Choroid plexus epithelial cell (primary cell): ENCODE measurements around the gene COL16A1.
"Not testable (repeated sequence)": the region's sequence is repeated elsewhere in the genome, so short reads cannot be mapped to it uniquely, and the experiment has no call there.

ENCODE experiments used
- DNase-seq: peaks from one replicate; pipeline ENCODE4 v3.0.0-alpha.2; 2010; ENCODE audit warnings: low read depth
- H3K4me3 ChIP-seq: 2 replicates; pipeline ENCODE4 v1.5.1; 2011; ENCODE audit warnings: low read depth, mild to moderate bottlenecking, control low read depth, low read length, moderate library complexity
- TF ChIP-seq, protein P1 (sequence below): conservative IDR thresholded peaks from 2 replicates; pipeline ENCODE4 v1.5.1; 2011; ENCODE audit warnings: low read depth, mild to moderate bottlenecking, control low read depth, inconsistent platforms, low read length, moderate library complexity

COL16A1 gene

DNA sequence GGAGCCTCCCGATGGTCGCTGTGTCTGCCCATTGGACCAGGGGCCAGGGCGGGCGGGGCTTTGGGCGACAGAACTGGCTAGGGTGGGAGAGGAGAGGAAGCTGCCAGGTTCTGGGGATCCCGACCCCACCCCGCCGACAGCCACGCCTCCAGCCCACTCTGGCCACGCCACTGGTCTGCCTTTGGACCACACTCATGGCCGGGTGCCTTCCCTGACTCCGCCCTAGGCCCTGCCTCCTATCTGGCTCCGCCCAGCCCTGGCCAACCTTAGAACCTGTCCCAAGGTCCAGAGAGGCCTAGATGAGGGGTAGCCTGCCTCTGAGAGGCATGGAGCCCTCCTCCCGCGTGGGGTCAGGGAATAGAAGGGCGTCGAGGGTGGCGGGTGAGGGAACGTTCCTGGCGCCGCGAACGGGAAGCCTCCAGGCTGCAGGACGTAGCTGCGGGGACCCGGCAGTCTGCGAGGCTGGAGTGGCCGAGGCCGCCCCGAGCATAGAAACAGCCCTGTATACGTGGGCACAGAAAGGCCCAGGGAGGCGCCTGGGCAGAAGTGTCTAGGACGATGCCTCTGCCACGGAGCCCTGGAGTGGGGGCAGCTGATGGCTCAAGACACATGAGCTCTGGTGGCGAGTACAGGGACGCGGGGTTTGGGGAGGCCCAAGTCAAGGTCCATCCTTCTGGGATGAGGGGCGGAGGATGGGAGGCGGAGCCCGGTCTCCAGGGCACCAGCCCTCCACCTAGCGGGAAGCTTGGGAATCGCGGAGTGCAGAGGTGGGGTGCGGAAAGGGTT is 11.5 kb upstream of the COL16A1 start:
- H3K4me3 ChIP-seq: peak overlapping the region; percentile 56
- DNase-seq: peak; percentile 92
- TF ChIP-seq, protein P1, sequence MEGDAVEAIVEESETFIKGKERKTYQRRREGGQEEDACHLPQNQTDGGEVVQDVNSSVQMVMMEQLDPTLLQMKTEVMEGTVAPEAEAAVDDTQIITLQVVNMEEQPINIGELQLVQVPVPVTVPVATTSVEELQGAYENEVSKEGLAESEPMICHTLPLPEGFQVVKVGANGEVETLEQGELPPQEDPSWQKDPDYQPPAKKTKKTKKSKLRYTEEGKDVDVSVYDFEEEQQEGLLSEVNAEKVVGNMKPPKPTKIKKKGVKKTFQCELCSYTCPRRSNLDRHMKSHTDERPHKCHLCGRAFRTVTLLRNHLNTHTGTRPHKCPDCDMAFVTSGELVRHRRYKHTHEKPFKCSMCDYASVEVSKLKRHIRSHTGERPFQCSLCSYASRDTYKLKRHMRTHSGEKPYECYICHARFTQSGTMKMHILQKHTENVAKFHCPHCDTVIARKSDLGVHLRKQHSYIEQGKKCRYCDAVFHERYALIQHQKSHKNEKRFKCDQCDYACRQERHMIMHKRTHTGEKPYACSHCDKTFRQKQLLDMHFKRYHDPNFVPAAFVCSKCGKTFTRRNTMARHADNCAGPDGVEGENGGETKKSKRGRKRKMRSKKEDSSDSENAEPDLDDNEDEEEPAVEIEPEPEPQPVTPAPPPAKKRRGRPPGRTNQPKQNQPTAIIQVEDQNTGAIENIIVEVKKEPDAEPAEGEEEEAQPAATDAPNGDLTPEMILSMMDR: peak; percentile 88

DNA sequence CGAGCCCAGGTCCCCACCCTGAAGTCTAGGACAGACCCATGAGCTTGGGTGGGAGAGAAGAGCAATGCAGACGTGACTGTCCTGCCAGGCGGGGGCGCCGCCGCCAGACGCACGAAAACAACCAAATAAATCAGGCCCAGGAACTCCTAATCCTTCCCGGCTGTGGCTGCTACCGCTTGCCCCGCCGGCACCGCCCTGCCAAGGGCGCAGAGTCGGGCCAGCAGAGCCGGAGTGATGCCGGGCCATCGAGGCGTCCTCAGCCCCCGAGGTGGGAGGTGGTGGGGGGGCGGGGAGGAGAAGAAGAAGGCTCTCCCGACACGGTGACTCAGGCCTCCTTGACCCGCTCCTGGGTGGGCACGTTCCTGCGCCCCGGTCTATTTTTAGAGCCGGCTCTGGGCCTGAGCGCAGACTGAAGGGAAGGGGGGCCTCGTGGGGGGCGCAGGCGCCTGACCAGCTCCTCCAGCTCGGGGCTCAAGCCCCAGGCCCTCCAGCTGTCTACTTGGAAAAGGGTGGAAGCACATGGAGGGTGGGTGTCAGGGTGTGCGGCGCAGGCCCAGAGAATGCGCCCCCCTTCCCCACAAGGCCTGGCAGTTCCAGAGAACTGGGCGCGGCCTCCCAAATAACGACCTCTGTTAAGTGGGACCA is 10.7 kb upstream of the COL16A1 start:
- H3K4me3 ChIP-seq: peak overlapping the region; percentile 56
- TF ChIP-seq, protein P1: peak; percentile 61
- DNase-seq: peak; percentile 63

DNA sequence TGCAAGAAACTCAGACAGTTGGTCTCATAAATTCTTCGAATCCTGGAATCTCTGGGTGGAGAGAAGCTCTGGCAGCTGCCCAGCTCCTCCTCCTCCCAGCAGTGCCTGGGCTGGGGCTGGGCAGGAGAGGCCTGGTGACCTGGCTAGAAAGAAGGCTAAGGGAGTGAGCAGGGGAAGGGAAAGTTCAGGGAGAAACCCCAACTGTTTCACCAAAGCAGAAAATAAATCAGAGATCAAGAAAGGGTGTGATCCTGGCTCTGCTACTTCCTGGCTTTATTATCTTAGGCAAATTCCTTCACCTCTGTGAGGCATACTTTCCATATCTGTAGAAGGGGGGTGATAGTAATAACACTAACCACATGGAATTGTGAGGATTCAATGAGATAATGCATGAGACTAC is 8.8 kb upstream of the COL16A1 start:
- no peak overlapping the region for H3K4me3 ChIP-seq
- peak; percentile 85 for DNase-seq
- TF ChIP-seq, protein P1: no peak

DNA sequence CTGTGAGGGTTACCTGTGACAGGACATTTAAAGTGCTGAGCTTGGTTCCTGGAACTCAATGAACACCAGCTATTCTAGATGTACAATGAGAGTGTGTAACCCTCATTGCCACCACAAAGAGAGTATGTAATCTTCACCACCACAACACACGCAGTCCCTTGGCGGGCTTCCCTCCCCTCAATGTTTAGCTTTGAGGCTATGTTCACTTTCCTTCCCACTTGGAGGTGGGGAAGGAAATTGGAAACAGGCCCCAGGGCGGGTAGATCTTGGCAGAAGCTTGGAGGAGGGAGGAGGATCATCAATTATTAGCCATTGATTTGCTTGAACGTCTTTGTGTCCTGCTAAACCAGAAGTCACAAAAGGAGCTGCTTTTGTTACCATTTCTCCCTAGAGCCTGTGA is 8.3 kb upstream of the COL16A1 start:
- H3K4me3 ChIP-seq: no peak overlapping the region
- DNase-seq: peak; percentile 37
- TF ChIP-seq, protein P1: no peak

DNA sequence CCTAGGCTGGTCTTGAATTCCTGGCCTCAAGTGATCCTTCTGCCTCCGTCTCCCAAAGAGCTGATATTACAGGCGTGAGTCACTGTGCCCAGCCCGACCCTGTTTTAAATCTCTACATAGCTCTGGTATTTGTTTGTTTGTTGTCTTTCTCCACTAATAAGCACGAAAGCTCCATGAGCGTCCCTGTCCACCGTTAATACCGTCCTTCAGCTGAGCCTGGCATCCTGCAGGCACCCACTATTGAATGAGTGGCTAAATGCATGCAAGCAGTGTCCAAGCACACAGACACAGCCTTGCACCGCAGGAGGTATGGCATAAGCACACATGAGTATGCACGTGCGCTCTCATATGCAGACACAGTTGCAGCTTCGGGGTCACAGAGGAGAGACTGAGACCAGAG is 4.5 kb upstream of the COL16A1 start:
- H3K4me3 ChIP-seq: no peak overlapping the region
- DNase-seq: peak; percentile 81
- TF ChIP-seq, protein P1: no peak

DNA sequence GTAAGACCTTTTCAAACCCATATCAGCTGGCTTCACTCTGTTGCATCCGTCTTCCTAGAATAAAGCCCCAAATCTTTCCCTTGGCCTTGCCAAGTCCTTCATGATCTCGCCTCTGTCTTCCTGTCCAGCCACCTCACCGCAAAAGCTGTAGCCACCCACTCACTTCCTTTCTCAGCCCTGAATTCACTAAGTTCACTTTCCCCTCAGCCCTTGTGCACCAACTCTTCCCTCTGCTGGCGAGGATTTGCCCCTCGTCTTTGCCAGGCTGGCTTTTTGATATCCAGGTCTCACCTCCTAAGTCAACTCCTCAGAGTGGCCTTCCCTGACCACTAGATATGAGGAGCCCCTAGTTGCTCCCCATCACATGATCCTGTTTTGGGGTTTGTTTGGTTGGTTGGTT is 3.9 kb upstream of the COL16A1 start:
- no peak overlapping the region for H3K4me3 ChIP-seq
- TF ChIP-seq, protein P1: peak; percentile 55
- peak; percentile 74 for DNase-seq

DNA sequence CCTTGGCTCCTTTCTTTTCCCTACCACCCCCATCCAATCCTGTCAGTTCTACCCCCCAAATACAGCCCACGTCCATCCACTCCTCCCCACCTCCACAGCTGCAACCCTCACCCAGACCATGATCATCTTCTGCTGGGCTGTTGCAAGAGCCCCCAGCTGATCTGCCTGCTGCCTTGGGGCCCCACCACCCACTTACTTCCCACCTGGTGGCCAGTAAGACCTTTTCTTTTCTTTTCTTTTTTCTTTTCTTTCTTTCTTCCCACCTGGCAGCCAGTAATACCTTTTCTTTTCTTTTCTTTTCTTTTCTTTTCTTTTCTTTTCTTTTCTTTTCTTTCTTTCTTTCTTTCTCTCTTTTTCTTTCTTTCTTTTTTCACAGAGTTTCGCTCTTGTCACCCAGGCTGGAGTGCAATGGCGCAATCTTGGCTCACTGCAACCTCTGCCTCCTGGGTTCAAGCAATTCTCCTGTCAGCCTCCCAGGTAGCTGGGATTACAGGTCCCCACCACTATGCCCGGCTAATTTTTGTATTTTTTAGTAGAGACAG is 3.3 kb upstream of the COL16A1 start:
- not testable (repeated sequence) for DNase-seq, H3K4me3 ChIP-seq
